Breast epithelium (tissue), 3 donors: ENCODE measurements around the gene PCSK5.

Experiments used
- POLR2A ChIP-seq: fragments of 450-650 bp; IDR thresholded peaks from one replicate; pipeline ENCODE4 v1.6.1; 2016; ENCODE audit warnings: antibody characterized with exemption, mild to moderate bottlenecking, moderate library complexity
- POLR2AphosphoS5 ChIP-seq, 3 donors: sonication (generic); formaldehyde crosslinking; IDR thresholded peaks; one replicate each; pipeline ENCODE4 v1.6.1; 2017; ENCODE audit warnings: antibody characterized with exemption in 3 of 3
- TF ChIP-seq, protein P1 (sequence below), 3 donors: fragments of 450-650 bp; IDR thresholded peaks; one replicate each; pipeline ENCODE4 v1.5.1; 2016 to 2017; ENCODE audit warnings: antibody characterized with exemption in 3 of 3, mild to moderate bottlenecking in 3 of 3, moderate library complexity in 3 of 3

DNA sequence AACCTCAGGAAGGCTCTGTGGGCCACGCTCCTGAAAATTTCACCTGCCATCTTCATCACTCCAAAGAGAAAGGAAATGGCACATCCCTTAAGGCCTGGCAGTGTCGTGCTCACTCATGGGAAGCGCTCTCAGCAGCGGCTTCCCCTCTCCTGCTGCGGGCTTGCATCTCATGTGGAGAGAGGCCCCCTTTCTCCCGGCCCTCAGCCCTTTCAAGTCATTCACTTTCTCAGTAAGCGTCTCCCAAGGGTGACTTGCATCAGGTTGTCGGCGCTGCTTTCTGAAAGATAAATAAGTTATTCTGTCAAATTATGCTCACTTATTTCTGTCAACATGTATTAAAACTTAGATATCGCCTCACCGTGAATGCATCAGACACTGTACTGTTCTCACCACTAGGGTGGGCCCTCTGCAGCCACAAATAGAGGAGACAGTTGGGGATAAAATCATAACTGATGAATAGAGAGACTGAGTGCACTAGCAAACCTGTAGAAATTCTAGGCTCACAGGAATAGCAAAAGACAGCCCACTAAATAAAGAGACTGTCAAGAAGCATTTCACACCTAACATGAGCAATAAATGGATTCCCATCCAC lies 329.2 kb downstream of the PCSK5 start:
- no peak for TF ChIP-seq POLR2A
- TF ChIP-seq, protein P1, sequence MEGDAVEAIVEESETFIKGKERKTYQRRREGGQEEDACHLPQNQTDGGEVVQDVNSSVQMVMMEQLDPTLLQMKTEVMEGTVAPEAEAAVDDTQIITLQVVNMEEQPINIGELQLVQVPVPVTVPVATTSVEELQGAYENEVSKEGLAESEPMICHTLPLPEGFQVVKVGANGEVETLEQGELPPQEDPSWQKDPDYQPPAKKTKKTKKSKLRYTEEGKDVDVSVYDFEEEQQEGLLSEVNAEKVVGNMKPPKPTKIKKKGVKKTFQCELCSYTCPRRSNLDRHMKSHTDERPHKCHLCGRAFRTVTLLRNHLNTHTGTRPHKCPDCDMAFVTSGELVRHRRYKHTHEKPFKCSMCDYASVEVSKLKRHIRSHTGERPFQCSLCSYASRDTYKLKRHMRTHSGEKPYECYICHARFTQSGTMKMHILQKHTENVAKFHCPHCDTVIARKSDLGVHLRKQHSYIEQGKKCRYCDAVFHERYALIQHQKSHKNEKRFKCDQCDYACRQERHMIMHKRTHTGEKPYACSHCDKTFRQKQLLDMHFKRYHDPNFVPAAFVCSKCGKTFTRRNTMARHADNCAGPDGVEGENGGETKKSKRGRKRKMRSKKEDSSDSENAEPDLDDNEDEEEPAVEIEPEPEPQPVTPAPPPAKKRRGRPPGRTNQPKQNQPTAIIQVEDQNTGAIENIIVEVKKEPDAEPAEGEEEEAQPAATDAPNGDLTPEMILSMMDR (IDR thresholded peaks at IDR 0.05): no peak
- TF ChIP-seq POLR2AphosphoS5 (IDR thresholded peaks at IDR 0.05): no peak
